T-helper 2 cell treated with Interferon-gamma antibody and Interleukin-4, amounts not matched to agents 5 μg/mL and 100 μg/mL, for 36 hours (primary cell): ENCODE data around the gene PORCN.
"Not testable (repeated sequence)": the region's sequence is repeated elsewhere in the genome, so short reads cannot be mapped to it uniquely, and the experiment has no call there.

Source experiments
- DNase-seq: peaks from one replicate; pipeline ENCODE4 v3.0.0; 2021; ENCODE audit warnings: low spot score
- H3K27ac Mint-ChIP-seq: one replicate; pipeline ENCODE4 v1.8.0; 2021; ENCODE audit warnings: mild to moderate bottlenecking, mixed read lengths
- H3K27me3 Mint-ChIP-seq: one replicate; pipeline ENCODE4 v1.8.0; 2021; ENCODE audit warnings: low read depth, mixed read lengths
- H3K36me3 Mint-ChIP-seq: one replicate; pipeline ENCODE4 v1.8.0; 2021; ENCODE audit warnings: low read depth, mixed read lengths
- H3K4me1 Mint-ChIP-seq: one replicate; pipeline ENCODE4 v1.8.0; 2021; ENCODE audit warnings: low read depth, mixed read lengths
- H3K4me3 Mint-ChIP-seq: one replicate; pipeline ENCODE4 v1.8.0; 2022; ENCODE audit warnings: mild to moderate bottlenecking, moderate library complexity, mixed read lengths
- H3K9me3 Mint-ChIP-seq: one replicate; pipeline ENCODE4 v1.8.0; 2021; ENCODE audit warnings: mixed read lengths

PORCN gene

DNA sequence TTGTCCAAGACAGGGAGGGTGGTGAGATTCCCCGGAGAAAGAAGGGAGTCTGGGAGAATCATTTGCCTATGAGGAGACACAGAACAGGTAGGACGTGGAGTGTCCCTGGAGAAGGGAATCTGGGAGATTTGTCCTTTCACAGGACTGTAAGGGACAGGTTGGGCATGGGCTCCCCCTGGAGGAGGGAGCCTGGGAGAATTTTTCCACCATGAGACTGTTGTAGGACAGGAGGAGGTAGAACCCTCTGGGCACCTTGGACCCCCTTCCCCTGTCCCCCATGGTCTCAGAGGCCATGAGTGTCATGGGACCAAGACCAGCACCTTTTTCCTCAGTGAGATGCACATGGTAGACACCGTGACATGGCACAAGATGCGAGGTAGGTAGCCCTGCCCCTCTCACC is 2.8 kb downstream of the PORCN start:
- H3K27me3 Mint-ChIP-seq: no peaks in the 10 kb centered on the region
- no peak overlapping the region for H3K4me3 Mint-ChIP-seq
- H3K27ac Mint-ChIP-seq: no peak overlapping the region
- H3K36me3 Mint-ChIP-seq: peaks cover 21% of the 10 kb centered on the region
- no peaks in the 10 kb centered on the region for H3K9me3 Mint-ChIP-seq
- DNase-seq: no peak
- H3K4me1 Mint-ChIP-seq: peaks cover 19% of the 10 kb centered on the region

GRCh38 chrX:48512371-48512935 is 3.7 kb downstream of the PORCN start:
- Mint-ChIP-seq H3K27me3 (no peaks in the 10 kb centered on the region), H3K9me3 (no peaks in the 10 kb centered on the region), H3K4me1 (peaks cover 19% of the 10 kb centered on the region), H3K36me3 (peaks cover 21% of the 10 kb centered on the region), H3K27ac (no peak overlapping the region), H3K4me3 (no peak overlapping the region)
- DNase-seq: no peak

DNA sequence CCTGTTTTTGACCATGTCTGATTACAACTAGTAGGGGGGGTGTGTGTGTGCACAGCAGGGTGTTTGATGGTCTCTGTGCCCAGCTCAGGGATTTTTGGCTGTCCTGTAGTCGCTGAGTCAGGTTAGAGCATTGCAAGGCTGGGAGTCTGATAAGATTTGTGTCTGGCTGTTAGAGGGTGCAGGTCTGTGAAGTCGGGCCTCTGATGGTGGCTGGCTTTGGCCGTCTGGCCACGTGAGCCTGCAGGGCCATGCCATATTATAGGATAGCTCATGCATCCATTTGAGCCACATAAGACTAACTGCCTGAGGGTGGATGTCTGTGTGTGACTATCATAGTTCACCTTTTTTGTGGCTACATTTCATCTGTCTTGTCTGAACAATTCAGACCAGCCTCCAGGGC is 4.9 kb downstream of the PORCN start:
- no peak overlapping the region for H3K4me3 Mint-ChIP-seq
- no peaks in the 10 kb centered on the region for H3K27me3 Mint-ChIP-seq
- DNase-seq: no peak
- peaks cover 21% of the 10 kb centered on the region for H3K36me3 Mint-ChIP-seq
- H3K9me3 Mint-ChIP-seq: no peaks in the 10 kb centered on the region
- H3K27ac Mint-ChIP-seq: no peak overlapping the region
- H3K4me1 Mint-ChIP-seq: peaks cover 19% of the 10 kb centered on the region

- Mint-ChIP-seq H3K4me1 (peaks cover 19% of the 10 kb centered on the region), H3K4me3 (no peak overlapping the region), H3K27ac (no peak overlapping the region), H3K27me3 (no peaks in the 10 kb centered on the region), H3K9me3 (no peaks in the 10 kb centered on the region), H3K36me3 (peaks cover 22% of the 10 kb centered on the region)
- no peak for DNase-seq
These were observed 5.5 kb downstream of the PORCN start for GRCh38 chrX:48514126-48514806.

GRCh38 chrX:48514868-48515460 is 6.2 kb downstream of the PORCN start:
- no peak overlapping the region for H3K27ac Mint-ChIP-seq
- H3K9me3 Mint-ChIP-seq: no peaks in the 10 kb centered on the region
- no peaks in the 10 kb centered on the region for H3K27me3 Mint-ChIP-seq
- H3K4me1 Mint-ChIP-seq: peaks cover 18% of the 10 kb centered on the region
- H3K4me3 Mint-ChIP-seq: no peak overlapping the region
- no peak for DNase-seq
- H3K36me3 Mint-ChIP-seq: peaks cover 20% of the 10 kb centered on the region

GRCh38 chrX:48515842-48516241 is 7.0 kb downstream of the PORCN start:
- Mint-ChIP-seq H3K27me3 (no peaks in the 10 kb centered on the region), H3K4me3 (no peak overlapping the region), H3K4me1 (peaks cover 20% of the 10 kb centered on the region), H3K9me3 (no peaks in the 10 kb centered on the region), H3K27ac (no peak overlapping the region), H3K36me3 (peaks cover 23% of the 10 kb centered on the region)
- no peak for DNase-seq

GRCh38 chrX:48516285-48516684 is 7.5 kb downstream of the PORCN start:
- Mint-ChIP-seq H3K36me3 (peaks cover 24% of the 10 kb centered on the region), H3K4me1 (peaks cover 21% of the 10 kb centered on the region), H3K27me3 (no peaks in the 10 kb centered on the region), H3K4me3 (no peak overlapping the region), H3K27ac (peak overlapping the region; percentile 28), H3K9me3 (no peaks in the 10 kb centered on the region)
- no peak for DNase-seq

- Mint-ChIP-seq H3K27me3 (no peaks in the 10 kb centered on the region), H3K27ac (no peak overlapping the region), H3K36me3 (peaks cover 22% of the 10 kb centered on the region), H3K4me1 (peaks cover 20% of the 10 kb centered on the region), H3K4me3 (no peak overlapping the region), H3K9me3 (no peaks in the 10 kb centered on the region)
- DNase-seq: no peak
These were observed 8.2 kb downstream of the PORCN start for GRCh38 chrX:48516987-48517386.

DNA sequence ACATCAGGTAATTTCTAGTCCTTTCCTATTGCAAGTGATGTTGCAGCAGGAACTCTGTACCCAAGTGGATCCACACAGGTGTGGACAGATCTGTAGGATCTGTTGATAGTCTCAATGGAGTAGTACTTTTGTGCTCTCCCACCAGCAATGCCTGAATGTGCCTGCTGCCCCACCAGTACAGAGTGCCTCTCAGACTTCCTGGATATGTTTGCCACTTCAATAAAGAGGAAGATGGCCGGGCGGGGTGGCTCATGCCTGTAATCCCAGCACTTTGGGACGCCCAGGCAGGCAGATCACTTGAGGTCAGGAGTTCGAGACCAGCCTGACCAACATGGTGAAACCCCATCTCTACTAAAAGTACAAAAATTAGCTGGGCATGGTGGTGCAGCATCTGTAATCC is 10.7 kb downstream of the PORCN start:
- not testable (repeated sequence) for DNase-seq, H3K9me3 Mint-ChIP-seq, H3K4me3 Mint-ChIP-seq, H3K27me3 Mint-ChIP-seq
- Mint-ChIP-seq H3K36me3 (peaks cover 26% of the 10 kb centered on the region), H3K27ac (peak overlapping the region; percentile 62), H3K4me1 (peaks cover 24% of the 10 kb centered on the region)

GRCh38 chrX:48520455-48520854 is 11.7 kb downstream of the PORCN start:
- DNase-seq: no peak
- Mint-ChIP-seq H3K4me1 (peaks cover 26% of the 10 kb centered on the region), H3K27me3 (no peaks in the 10 kb centered on the region), H3K36me3 (peaks cover 24% of the 10 kb centered on the region), H3K27ac (peak overlapping the region; percentile 98), H3K9me3 (no peaks in the 10 kb centered on the region), H3K4me3 (peak overlapping the region; percentile 95)

- no peaks in the 10 kb centered on the region for H3K9me3 Mint-ChIP-seq
- H3K4me3 Mint-ChIP-seq: peak overlapping the region; percentile 95
- H3K27ac Mint-ChIP-seq: peak overlapping the region; percentile 98
- H3K4me1 Mint-ChIP-seq: peaks cover 26% of the 10 kb centered on the region
- peaks cover 24% of the 10 kb centered on the region for H3K36me3 Mint-ChIP-seq
- DNase-seq: no peak
- no peaks in the 10 kb centered on the region for H3K27me3 Mint-ChIP-seq
These were observed 12.2 kb downstream of the PORCN start for GRCh38 chrX:48520976-48521352.

GRCh38 chrX:48521353-48522243 is 12.8 kb downstream of the PORCN start, which contains the start of gene EBP:
Gene EBP, plus strand, starts transcription at chrX:48521808. Its CDS starts 1,964 bp downstream, at chrX:48523772.
- peak within 1 kb of the TSS; percentile 98 for H3K27ac Mint-ChIP-seq
- no peaks in the 10 kb centered on the region for H3K9me3 Mint-ChIP-seq
- peak; percentile 94 for DNase-seq
- H3K36me3 Mint-ChIP-seq: peaks cover 26% of the 10 kb centered on the region
- H3K27me3 Mint-ChIP-seq: no peaks in the 10 kb centered on the region
- peaks cover 27% of the 10 kb centered on the region for H3K4me1 Mint-ChIP-seq
- H3K4me3 Mint-ChIP-seq: peak within 1 kb of the TSS; percentile 95

- Mint-ChIP-seq H3K4me3 (peak overlapping the region; percentile 95), H3K4me1 (peaks cover 29% of the 10 kb centered on the region), H3K27ac (peak overlapping the region; percentile 98), H3K27me3 (no peaks in the 10 kb centered on the region), H3K9me3 (no peaks in the 10 kb centered on the region), H3K36me3 (peaks cover 32% of the 10 kb centered on the region)
- no peak for DNase-seq
These were observed 13.5 kb downstream of the PORCN start for GRCh38 chrX:48522291-48522690.

DNA sequence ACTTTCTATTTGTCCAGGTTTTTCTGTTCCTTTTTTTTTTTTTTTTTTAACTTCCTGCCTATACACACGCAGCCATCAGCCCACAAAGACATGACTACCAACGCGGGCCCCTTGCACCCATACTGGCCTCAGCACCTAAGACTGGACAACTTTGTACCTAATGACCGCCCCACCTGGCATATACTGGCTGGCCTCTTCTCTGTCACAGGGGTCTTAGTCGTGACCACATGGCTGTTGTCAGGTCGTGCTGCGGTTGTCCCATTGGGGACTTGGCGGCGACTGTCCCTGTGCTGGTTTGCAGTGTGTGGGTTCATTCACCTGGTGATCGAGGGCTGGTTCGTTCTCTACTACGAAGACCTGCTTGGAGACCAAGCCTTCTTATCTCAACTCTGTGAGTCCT is 14.9 kb downstream of the PORCN start:
- H3K27me3 Mint-ChIP-seq: no peaks in the 10 kb centered on the region
- DNase-seq: no peak
- H3K27ac Mint-ChIP-seq: peak overlapping the region; percentile 57
- H3K36me3 Mint-ChIP-seq: peaks cover 45% of the 10 kb centered on the region
- no peaks in the 10 kb centered on the region for H3K9me3 Mint-ChIP-seq
- H3K4me3 Mint-ChIP-seq: peak overlapping the region; percentile 95
- H3K4me1 Mint-ChIP-seq: peaks cover 31% of the 10 kb centered on the region
